Measurements from ENCODE around the gene SELENOM.

DNA sequence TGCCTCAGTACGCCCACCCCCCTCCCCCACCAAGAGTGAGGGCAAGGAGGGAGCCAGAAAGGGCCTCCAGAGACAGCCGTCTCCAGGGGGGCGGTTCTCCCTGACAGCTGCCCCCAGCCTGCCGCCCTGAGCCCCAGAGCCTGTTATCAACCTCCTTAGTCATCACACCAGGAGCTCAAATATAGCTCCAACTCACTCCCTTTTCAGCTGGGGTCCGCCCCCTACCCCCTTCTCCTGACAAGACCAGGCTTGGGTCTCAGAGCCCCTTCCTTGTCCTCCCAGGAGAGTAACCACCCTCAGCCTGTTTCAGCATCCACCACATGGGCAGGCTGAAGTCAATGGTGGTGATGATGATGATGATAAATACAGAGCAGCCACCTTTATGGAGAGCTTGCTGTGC, 12.9 kb upstream of the SELENOM start:
- TF ChIP-seq CTCF (IDR thresholded peaks at IDR 0.05) (no peak), GRHL2 (CRISPR knock-in tag; IDR thresholded peaks at IDR 0.05; ENCODE audit: insufficient replicate concordance, severe bottlenecking) (no peak), ZBTB43 (CRISPR knock-in tag; IDR thresholded peaks at IDR 0.05) (no peak), FOXP1 (CRISPR knock-in tag; IDR thresholded peaks at IDR 0.05; ENCODE audit: borderline replicate concordance) (no peak), FOXJ3 (CRISPR knock-in tag; IDR thresholded peaks at IDR 0.05; ENCODE audit: borderline replicate concordance) (no peak)
- TF ChIP-seq, protein P1, sequence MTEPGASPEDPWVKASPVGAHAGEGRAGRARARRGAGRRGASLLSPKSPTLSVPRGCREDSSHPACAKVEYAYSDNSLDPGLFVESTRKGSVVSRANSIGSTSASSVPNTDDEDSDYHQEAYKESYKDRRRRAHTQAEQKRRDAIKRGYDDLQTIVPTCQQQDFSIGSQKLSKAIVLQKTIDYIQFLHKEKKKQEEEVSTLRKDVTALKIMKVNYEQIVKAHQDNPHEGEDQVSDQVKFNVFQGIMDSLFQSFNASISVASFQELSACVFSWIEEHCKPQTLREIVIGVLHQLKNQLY (CRISPR knock-in tag; IDR thresholded peaks at IDR 0.05), result no peak
